C1 segment of cervical spinal cord (tissue), 14 donors: Measurements from ENCODE around the gene SNRK.
A peak's percentile ranks its signal among the peaks of the same experiment; 100 is the strongest.

ENCODE experiments used
- DNase-seq, 14 donors: peaks; one replicate each; lab custom pipeline; 2025; lab: John Stamatoyannopoulos, UW

The SNRK gene

DNA sequence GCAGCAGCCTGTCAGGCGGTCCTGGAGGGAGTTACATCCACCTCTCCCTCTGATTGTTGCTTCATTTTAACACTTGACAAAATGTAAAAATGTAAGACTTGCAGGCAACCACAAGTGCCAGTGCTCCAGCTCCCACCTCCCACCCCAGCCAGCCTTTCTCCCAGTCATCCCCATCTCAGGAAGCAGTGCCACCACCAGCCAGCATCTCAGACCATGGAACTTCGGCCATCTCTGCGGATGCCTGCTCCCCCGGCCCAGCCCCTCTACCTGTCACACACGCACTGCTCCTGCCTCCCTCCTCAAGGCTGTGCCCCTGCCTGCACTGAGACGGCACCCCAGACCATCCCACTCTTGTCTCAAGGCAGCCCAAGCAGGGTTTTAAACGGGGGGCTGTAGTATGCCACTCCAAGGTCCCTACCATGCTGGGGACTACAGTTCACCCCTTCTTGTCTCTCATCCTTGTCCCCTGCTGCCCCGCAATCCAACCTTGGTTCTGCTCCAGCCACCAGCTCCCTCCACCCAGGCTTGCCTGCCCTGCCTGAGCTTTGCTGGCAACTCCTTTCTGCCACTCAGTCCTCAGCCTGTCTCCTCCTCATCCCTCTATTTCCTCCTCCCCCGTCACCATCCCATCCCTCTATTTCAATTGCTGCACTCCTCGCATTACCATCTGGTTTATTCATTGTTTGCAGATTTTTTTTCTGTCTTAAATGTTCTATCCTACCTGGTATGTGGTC, 85.8 kb downstream of the SNRK start:
- DNase-seq: no peak

DNA sequence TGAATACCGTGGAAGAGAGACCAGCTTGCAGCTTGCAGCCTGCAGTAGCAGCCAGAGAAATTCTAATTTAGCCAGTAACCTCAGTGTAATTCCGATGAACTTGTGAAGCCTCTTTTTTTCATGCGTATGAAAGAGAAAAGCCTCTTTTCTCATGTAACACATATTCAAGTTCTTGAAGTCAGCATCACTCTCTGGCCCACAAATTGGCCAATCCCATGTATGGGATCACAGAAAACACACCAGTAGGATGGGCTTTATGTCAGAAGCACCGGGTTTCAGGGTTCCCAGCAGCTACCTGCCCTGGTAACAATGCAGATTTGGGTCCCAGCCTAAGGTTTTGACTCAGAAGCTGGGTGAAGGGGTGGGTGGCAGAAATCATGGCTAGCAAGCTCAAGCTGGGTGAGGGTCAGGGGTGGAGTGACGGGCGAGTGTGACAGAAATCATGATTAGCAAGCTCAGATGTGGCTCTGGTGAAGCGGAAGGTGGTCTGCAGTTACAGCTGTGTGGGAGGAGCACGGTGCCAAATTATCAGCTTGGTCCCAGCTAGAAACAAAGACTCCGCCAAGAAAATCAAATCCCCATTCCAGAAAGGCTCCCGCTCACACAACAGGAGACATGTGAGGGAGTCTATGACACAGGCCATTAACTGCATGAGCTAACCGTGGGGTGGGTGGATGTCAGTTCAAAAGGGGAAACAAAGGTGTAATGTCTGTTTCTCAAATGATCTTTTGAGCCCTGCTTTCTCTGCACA, 86.6 kb downstream of the SNRK start:
- DNase-seq: no peak

DNA sequence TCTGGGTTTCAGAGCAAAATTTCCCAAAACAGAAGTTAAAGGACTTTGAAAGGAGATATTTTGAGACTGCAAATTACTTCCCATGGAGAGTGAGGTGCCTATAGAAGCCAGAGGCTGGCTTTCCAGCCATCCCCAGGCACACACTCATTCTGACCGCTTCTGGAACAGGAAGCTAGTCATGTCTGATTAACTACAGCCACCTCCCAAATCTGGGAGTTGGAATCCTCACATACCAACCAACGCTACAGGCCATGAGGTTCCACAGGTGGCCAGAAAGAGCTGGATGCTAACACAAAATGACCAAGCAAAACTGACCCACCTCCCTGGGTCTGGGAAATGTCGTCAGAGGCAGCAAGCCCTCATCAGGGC, 87.2 kb downstream of the SNRK start:
- DNase-seq: no peak

DNA sequence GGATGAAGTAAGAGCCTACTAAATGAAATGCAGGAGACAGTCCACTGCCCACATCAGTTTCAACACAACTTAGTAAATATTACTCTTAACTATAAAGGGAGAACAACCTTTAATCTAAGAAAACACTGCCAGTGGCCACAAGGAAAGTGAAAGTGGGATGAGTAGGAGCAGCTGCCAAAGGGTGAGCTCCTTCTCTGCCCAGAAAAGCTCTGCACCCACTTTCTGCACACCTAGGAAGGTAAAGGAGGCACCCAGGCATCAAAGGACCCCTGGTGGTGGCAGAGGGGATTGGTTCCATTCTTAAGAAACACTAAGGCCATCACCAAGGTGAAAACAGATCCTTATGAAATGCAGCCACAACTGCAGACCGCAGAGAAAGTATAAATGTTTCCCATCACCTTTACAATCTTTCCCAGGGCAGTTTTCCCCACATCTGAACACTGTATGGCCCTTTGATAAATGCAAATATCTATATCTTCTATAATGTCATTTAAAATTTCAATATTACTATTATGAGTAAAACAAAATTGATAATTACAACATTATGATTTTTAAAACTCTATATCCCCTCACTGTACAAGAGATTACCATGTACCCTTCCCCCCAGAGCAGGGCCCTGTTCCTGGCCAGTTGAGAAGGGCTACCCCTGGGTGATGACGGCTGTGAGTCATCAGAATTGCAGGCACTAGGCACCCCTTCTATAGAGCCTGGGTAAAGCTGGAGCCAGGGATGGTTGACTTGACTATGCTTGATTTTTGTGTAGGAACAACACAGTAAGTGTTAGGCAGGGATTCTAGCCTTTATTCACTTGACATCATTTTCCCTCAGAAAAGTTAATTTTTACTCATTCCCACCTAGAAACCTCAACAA, 92.0 kb downstream of the SNRK start:
- no peak for DNase-seq

DNA sequence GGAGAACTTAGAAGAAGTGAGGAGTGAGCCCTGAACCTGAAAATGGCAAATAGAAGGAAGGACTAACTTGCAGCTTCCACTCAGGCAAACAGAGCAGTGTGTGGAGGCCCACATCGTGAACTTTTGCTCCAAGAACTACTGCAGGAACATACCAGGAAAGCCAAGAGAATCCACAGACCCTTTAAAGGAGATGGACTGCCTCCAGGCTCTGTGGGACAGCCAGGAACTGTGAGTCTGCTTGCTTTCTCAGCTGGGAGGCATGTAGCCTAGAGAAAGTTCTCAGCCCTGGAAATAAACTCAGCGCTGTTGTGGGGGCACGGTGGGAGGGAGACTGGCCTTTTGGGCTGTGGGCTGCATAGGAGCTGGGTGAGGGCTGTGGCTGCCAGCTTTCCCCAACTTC, 93.0 kb downstream of the SNRK start:
- no peak for DNase-seq

DNA sequence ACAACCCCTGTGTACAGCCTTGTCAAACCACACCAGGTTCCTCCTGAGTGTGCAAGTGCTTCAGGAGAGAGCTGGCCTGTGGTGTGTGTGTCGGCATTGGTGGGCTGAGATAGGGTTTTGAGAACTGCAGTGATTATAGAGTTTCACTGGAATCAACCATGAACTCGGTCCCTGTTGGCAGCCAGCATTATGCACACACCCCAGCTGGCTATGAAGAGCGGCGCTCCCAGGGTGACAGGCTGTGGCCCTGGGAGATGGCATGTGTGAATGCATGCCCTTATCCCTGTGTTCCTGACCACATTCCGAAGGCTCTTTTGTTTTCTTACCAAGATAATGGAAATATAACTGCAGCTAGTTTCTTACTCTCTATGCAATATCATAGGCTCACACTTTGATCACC, 101.8 kb downstream of the SNRK start:
- no peak for DNase-seq

DNA sequence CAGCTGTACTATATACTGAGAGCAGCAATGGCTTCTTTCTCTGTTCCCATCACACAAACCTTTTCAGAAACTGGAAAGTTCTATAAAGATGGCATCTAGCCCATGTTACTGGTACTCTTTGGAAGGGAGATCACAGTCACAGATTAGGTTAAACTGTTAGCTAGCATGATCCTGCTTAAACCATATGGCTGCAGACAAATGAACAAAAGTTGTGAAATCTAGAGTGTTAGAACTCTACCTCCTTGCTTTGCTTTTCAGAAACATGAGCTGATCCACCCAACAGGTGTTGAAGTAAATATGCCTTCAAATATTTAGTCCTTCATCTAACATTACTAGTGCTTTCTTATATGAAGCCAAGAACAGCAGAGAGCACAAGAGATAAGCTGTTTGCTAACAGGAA, 102.6 kb downstream of the SNRK start:
- no peak for DNase-seq

DNA sequence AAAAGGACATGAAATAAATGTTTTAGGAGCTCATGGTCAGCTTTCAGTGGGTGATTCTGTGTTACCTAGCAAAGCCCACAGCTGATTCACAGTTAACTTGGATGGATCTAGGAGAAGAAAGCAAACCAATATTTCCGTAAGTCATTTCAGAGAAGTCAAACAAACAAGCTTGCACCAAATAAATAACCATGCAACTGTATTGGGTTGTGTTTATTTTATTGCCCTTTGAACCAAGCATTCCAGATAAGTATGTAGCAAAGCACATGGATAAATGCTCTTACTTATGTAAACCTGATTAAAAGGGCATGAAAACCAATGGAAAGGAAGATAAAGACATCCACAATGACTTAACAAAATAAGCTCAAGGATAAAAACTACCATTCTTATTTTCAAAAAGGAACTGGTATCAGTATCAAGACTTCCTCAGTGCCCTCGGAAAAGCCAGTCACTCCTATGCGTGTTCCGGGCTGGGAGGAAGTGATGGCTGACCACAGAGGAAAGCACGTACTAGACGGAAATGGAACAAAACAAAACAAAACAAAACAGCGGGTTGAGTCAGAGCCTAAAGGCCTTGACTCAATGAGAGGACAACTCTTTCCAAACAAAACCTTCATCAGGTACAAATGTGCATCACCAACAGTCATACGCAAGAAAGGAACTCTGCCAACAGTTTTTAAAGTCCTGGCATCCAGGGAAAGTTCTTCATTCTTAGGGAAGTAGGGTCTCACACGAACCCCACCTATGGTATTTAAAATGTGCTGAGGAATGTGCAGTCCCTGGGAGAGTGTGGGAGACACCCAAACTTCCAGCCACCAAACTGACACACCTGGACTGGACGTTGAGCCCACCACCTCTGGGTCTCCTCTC, 103.3 kb downstream of the SNRK start:
- DNase-seq: peak in 2 of 14 donors; percentile 6 to 19

DNA sequence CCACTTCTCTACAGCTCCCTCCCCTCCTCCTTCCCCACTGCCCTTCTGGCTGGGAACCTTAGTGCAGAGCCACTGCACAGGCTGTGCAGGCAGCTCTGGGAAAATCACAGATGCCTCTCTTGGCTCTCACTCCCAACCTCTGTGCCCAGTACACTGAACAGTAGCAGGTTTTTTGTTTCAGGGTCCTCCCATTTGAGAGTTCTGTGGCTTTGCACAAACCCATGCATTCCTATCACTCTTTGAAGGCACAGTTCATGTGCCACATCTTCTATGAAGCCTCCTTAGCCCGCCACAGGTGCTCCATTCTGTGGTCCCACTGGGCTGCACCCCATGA, 103.9 kb downstream of the SNRK start:
- DNase-seq: no peak

DNA sequence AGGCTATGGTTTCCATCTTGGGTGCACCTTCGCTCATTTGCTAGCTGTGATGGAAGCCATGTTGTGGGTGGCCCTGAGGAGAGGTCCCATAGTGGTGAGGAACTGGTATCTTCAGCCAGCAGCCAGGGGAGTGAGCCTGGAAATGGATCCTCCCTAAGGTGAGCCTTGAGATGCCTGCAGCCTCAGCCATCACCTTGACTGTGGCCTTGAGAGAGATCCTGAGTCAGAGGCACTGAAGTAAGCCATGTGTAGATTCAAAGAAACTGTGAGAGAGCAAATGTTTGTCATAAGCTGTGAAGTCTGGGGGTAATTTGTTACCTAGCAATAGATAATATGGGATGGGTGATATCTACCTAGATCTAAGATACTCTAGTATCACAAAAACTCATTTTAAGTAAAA, 105.3 kb downstream of the SNRK start:
- DNase-seq: no peak

DNA sequence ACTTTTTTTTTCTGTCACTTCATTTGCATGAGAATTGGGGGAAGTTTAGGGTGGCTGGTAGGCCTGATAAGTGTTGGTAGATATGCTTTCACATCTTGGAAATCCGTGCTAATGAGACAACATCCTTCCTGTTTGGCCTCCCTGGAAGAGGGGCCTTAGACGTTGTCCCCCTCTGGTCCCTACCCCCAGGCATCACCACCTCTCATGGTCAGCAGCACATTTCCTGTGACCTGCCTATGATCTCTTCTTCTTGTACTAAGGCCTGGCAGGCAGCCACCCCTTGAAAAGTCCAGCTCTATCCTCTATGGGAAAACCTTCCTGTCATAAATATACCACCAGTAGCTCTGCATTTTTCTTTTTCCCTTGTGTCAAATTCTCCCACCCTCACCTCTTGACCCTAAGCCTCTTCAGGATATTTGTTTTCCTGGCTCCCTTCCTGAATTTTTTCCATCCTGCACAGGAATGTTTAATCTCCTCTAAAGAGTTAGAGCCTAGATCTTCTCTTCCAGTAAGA, 107.8 kb downstream of the SNRK start:
- no peak for DNase-seq

DNA sequence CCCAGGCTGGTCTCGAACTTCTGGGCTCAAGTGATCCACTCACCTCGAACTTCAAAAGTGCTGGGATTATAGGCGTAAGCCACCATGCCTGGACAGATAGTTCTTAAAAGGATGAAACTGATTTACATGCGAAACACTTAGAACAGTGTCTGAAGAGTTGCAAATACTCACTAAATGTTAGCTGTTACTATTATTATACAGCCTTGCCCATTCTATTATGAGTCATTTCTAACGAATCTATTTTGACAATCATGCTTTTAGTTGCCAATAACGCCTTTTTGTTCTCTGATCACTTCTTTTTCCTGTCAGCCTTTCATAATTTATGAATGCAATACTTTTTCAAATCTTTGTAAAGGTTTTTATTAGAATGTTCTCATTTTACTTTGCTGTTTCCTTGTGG, 112.7 kb downstream of the SNRK start:
- no peak for DNase-seq

DNA sequence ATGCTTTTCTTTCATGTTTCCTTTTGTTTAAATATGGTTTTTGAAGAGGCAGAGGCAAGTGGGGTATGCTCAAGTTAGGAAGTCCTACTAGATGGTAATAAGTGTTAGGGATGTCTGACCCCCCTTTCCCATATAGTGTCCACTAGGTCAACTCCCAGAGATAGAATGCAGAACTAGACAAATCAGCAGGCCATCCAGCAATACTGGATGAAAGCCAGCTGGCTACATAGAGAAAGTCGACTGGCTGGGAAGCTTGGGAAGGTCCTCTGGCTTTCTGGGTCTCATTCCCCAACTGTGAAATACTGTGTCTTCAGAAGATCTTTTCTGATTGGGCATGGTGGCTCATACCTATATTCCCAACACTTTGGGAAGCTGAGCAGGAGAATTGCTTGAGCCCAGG, 113.8 kb downstream of the SNRK start:
- no peak for DNase-seq
